GM19023 (cell line): ENCODE measurements around the gene NPIPB6.
"Not testable (repeated sequence)": the region's sequence is repeated elsewhere in the genome, so short reads cannot be mapped to it uniquely, and the experiment has no call there.

Source experiments
- ATAC-seq: cut with Tn5 transposase; IDR thresholded peaks from one replicate; pipeline ENCODE4 v1.9.1; 2021; ENCODE audit warnings: mild to moderate bottlenecking, moderate library complexity; ENCODE audit not compliant: unreplicated experiment

The NPIPB6 gene

GRCh38 chr16:28363408-28363807 lies at the start of gene NPIPB6:
NPIPB6 (minus strand) TSS chr16:28363508; CDS start chr16:28362822, 686 bp downstream.
- not testable (repeated sequence) for ATAC-seq

DNA sequence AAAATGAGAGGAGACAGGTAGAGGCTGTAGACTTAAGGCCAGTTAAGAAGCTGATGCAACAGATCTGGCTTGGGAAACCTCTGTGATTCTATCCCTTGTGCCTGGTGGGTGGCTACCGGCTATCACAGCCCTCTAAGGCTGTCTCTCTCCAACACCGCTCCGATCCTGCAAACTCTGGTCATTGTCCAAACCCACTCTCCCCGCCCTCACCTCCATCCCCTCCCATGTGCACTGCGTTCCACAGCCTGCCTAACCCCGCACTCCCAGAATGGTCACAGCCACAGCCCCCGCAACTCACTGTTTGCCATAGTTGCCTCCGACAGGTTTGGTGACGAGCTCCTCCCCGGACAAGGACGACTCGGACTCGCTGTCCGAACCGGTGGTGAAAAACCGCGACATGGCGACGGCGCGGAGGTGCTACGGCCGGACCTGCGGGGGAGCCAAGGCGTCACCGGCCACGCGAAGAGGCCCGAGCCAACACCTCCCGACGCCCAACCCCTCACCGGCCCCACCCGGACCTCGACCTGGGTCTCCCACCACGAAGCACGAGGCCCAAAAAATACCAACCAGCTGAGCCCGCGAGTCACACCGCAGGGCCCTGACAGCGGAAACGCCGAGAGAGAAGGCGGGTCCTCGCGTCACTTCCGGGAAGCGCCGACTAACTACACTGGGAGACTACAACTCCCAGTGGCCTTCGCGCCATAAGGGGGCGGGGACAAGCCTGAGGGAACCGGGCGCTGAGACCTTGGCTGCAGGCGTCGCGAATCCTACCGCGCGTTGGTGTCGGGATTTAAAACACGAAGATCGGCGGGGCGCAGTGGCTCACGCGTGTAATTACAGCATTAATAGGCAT lies 40.1 kb upstream of the NPIPB6 start, which contains the start of gene EIF3CL:
TSS of gene EIF3CL (minus strand) at position 622 of the 853 bp plus-strand sequence. CDS start at position 399, 223 bp downstream.
- peak; percentile 99 for ATAC-seq

DNA sequence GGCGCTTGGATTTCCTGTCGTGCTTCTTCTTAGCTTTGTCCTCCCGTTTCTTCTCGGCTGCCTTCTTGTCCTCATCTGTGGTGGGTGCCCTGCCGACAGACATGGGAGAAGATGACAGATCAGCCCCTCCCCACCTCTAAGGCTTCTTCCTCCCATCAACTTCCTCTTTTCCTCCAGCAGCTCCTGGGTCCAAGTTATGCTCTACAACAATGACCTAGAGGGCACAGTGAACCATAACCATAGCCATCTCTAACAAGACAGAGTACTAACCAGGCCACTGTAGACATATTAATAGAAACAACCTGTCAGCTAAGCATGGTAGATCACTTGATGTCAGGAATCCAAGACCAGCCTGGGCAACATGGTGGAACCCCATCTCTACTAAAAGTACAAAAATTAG lies 28.7 kb upstream of the NPIPB6 start:
- ATAC-seq, result not testable (repeated sequence)

GRCh38 chr16:28382177-28382867 lies 19.0 kb upstream of the NPIPB6 start:
- not testable (repeated sequence) for ATAC-seq

DNA sequence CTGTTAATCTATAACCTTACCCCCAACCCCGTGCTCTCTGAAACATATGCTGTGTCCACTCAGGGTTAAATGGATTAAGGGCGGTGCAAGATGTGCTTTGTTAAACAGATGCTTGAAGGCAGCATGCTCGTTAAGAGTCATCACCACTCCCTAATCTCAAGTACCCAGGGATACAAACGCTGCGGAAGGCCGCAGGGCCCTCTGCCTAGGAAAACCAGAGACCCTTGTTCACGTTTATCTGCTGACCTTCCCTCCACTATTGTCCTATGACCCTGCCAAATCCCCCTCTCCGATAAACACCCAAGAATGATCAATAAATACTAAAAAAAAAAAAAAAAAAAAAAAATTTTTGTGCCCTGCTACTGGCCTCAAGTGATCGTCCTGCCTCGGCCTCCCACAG lies 14.5 kb upstream of the NPIPB6 start:
- ATAC-seq, result not testable (repeated sequence)

- ATAC-seq, result not testable (repeated sequence)
These were observed 13.9 kb upstream of the NPIPB6 start for GRCh38 chr16:28377108-28377625.

- not testable (repeated sequence) for ATAC-seq
These were observed 11.8 kb upstream of the NPIPB6 start for GRCh38 chr16:28375115-28375514.

DNA sequence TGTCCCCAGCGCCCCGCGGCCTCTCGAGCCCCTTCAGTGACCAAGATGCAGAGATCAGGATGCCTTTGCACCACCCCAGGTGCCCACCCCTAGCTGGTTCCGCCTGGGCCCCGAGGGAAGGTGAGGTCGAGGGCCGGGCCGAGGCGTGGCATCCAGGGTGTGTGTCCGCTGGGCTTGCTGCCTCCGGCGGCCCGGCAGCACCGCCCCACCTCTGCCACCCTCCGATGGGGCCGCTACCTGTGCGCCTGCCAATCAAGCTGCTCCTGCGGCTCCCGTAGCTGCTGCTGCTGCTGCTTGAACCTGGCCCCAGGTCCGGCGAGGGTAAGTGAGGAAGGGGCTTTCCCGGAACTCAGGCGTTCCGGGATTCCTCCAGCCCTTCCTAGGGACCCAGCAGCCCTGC lies 11.0 kb upstream of the NPIPB6 start:
- not testable (repeated sequence) for ATAC-seq

- not testable (repeated sequence) for ATAC-seq
These were observed 4.6 kb upstream of the NPIPB6 start for GRCh38 chr16:28367926-28368325.

- ATAC-seq, result peak; percentile 95
These were observed 1.2 kb upstream of the NPIPB6 start for GRCh38 chr16:28364268-28365173.

- ATAC-seq, result not testable (repeated sequence)
These were observed 708 bp downstream of the NPIPB6 start for GRCh38 chr16:28362600-28362999.

- ATAC-seq, result not testable (repeated sequence)
These were observed 25.1 kb downstream of the NPIPB6 start for GRCh38 chr16:28338230-28338629.

DNA sequence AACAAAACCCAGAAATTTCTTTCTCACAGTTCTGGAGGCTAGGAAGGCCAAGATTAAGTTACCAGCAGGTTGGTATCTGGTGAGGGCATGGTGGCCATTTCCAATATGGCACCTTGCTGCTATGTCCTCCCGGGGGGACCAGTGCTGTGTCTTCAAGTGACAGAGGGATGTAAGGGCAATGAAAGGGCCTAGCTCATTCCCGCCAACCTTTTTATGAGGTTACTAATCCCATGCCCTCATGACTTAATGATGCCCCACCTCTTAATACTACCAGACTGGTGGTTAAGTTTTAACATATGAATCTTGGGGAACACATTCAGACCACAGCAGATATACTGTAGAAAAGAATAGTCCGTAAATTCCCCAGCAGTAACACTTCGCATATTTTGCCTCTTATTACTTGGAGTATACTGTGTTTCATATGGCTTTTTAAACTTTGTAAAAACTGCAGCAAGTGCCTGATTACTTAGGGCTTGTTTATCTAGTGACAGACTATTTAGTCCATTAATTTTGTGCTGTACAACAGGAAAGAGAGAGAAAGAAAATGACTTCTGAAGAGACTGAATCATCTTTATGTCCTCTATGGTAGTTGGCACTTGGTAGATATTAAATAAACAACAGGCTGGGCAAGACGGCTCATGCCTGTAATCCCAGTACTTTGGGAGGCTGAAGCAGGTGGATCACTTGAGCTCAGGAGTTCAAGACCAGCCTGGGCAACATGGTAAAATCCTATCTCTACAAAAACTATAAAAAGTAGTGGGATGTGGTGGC lies 26.2 kb downstream of the NPIPB6 start:
- ATAC-seq, result not testable (repeated sequence)

GRCh38 chr16:28335678-28336077 lies 27.6 kb downstream of the NPIPB6 start:
- ATAC-seq, result not testable (repeated sequence)

DNA sequence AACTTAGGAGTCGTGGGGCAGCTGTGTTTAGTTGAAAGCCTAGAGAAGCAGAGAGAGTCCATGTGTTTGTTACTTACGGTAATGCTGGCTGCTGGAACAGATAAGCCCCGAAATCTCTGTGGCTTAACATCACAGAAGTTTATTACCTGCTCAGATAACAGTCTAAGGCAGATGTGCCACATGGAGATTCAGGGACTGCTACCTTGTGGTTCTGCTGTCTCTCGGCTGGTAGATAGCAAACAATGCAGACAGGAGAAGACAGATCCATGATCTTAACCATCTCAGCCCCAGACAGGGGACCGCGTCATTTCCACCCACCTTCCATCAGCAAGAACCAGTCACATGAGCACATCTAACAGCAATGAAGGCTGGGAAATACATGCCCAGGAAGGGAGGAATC lies 30.7 kb downstream of the NPIPB6 start:
- not testable (repeated sequence) for ATAC-seq

- ATAC-seq, result not testable (repeated sequence)
These were observed 32.3 kb downstream of the NPIPB6 start for GRCh38 chr16:28330981-28331380.

GRCh38 chr16:28330232-28330631 lies 33.1 kb downstream of the NPIPB6 start:
- not testable (repeated sequence) for ATAC-seq

- no peak for ATAC-seq
These were observed 36.3 kb downstream of the NPIPB6 start for GRCh38 chr16:28326881-28327610.

DNA sequence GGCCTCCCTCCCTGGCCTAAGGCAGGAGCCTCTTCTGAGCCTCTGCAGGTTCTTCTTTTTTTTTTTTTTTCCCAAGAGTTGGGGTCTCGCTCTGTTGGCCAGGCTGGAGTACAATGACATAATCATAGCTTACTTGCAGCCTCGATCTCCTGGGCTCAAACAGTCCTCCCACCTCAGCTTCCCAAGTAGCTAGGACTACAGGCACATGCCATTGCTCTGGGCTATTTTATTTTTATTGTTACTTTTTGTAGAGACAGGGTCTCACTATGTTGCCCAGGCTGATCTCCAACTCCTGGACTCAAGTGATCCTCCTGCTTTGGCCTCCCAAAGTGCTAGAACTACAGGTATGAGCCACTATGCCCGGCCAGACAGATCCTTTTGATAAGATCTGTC lies 38.4 kb downstream of the NPIPB6 start:
- no peak for ATAC-seq
